GM18502 (cell line): ENCODE measurements around the gene GNMT.
"Not testable (repeated sequence)": the region's sequence is repeated elsewhere in the genome, so short reads cannot be mapped to it uniquely, and the experiment has no call there.

Experiments used
- ATAC-seq: cut with Tn5 transposase; IDR thresholded peaks from one replicate; pipeline ENCODE4 v1.9.1; 2021; ENCODE audit warnings: mild to moderate bottlenecking; ENCODE audit not compliant: unreplicated experiment, poor library complexity

GNMT gene

DNA sequence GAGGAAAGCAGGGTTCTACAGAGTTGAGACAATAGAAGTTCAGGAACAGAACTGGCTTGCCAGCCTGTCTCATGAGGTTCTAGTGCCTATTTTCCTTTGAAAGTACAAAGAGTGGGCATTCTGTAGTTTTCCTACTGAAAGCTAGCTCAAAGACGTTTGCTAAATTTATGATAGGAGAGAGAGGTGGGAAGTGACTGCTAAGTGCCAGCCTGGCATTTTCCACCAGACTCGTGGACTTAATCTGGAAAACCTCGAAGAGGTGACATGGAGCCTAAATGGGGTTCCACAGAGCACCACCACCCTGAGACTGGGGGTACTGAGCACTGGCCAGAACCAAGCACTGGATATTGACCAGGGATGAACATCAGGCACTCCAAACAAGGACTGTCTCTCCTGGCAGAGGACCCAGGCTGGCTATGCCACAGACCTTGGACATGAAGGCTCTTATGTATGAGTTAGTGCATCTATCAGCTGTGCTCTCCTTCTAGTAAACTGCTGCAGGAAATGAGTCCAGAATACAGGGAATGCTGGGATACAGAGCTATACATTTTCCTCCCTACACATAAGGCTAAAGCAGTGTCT lies 11.3 kb downstream of the GNMT start:
- no peak for ATAC-seq

DNA sequence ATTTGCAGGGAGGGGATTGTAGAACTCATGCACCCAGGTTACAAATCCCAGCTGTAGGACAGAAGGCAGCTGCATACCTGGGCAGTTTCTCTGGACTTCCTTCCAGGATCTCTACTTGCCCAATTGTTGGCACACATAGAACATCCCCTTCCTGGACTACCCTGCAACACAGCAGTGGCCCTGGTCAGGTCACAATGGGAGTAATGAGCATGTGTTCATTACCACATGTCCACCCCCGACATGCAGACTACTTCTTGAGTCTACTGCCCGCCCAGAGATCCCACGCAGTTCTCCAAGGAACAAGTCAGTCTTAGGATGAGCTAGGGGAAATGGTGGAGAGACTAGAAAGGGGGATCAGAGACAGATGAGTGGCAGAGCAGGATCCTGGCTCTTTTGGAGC lies 13.4 kb downstream of the GNMT start:
- ATAC-seq: no peak

DNA sequence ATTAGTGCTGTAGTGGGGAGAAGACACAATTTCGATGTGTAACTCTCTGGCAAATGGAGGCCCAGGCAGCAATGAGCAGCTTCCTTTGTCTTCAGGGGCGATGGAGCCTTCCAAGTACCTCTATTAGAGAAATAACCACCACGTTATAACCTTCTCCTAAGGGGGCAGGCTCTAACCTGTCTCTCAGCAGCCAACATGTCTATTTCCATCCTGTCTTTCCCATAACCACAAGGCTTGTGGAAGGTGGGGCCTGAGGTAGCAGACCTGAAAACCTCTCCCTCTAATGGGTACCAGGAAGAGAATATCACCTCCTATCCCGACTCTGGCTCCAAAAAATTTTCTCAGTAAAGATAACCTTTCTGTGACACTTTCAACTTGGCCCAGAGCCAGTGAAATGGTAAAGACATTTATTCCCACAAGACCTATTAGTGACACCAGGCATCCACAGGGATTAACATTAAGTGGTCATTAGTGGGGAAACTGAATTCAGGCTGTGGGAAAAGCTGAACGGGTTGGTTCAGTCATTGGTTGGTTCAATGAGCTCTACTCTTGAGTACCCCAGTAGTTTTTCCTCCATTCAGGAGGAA lies 14.5 kb downstream of the GNMT start:
- no peak for ATAC-seq

DNA sequence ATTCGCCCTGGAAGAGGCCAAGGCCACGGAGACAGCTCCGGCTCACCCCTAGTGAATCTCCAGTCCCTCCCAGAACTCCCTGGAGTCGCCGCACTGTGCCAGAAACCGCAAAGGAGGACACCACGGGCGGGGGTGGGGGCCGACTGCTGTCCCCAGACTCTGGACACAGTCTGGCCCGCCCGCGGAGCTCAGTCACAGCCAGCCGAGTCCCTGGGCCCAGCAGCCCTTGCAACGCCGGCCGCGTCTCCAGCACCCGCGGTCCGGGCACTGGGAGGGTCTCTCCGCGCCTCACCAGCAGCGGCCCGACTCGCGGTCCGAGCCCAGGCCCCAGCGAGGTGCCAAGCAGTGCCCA lies 17.9 kb downstream of the GNMT start:
- peak; percentile 38 for ATAC-seq

DNA sequence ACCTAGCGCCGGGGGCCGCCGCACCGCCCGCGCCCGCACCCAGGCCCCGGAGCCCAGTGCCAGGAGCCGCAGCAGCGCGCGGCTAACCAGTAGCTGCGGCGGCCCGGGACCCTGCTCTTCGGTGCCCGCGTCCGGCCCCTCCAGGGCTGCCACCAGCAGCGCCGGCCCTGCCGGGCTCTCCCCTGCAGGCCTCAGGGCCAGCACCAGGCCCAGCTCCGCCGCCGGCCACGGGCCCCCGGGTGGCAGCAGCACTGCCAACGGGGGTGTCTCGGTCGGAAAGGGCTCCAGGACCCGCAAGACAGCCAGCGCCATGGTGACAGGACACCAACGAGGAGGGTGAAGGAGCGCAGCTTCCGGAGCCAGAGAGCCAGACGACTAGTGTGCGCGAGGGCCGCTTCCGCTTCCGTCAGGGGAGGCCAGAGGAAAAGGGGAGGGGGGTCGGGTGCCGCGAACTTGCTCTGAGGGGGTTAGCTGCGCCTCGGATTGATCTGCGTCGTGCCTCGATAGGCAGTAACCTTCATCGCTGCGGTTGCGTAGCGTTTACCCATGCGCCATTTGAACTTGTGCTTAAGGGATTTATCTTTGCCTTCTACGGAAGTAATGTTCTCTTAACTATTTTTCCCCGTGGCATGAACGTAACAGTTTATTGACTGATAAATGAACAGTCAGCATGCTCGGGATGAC lies 18.4 kb downstream of the GNMT start, which contains the start of gene PEX6:
PEX6 (minus strand) TSS at position 343 of the 684 bp plus-strand sequence; CDS start at position 312, 31 bp downstream.
- ATAC-seq: peak; percentile 87

DNA sequence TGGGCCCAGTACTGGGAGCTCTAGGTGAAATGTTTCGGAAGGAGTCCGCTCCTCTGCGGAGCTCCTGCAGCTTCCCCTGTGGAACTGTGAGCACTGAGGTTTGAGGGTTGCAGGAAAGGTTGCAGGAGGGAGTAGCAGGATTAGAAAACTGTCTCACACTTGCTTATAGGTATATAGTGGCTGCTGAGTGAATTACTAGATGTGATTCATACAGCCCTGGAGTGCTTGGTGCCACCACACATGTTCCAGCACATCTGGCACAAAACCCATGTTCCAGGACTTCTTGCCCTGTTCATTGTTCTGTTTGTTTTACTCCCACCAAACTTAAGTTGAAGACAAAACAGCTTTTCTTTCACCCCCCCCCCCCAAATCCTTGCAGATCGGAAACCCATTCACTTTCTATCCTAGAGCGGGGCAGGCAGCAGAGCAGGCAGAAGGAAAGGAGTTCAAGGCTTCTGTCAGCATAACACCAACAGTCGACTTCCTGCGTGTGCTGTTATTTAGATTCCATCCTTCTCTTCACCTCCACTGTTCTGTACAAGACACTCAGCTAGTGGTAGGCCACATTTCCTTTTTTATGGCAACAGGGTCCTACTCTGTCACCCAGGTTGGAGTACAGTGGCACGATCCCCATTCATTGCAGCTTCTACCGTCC lies 19.1 kb downstream of the GNMT start:
- ATAC-seq: peak; percentile 11

DNA sequence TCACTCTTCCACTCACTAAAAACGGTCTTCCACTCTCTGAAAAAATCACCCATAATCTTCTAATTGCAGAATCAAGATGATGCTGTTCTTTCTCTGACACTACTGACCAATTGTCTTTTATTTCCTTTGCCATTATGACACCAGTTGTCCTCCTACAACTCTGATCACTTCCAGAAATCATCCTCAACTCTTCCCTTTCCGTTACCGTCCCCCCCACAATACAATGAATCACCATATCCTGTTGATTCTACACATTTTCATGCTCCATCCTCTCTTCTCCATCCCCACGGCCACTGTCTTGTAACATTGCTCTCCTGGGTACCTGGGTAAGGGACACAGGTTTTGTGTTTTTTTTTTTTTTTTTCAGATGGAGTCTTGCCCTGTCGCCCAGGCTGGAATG lies 21.3 kb downstream of the GNMT start:
- ATAC-seq: no peak

DNA sequence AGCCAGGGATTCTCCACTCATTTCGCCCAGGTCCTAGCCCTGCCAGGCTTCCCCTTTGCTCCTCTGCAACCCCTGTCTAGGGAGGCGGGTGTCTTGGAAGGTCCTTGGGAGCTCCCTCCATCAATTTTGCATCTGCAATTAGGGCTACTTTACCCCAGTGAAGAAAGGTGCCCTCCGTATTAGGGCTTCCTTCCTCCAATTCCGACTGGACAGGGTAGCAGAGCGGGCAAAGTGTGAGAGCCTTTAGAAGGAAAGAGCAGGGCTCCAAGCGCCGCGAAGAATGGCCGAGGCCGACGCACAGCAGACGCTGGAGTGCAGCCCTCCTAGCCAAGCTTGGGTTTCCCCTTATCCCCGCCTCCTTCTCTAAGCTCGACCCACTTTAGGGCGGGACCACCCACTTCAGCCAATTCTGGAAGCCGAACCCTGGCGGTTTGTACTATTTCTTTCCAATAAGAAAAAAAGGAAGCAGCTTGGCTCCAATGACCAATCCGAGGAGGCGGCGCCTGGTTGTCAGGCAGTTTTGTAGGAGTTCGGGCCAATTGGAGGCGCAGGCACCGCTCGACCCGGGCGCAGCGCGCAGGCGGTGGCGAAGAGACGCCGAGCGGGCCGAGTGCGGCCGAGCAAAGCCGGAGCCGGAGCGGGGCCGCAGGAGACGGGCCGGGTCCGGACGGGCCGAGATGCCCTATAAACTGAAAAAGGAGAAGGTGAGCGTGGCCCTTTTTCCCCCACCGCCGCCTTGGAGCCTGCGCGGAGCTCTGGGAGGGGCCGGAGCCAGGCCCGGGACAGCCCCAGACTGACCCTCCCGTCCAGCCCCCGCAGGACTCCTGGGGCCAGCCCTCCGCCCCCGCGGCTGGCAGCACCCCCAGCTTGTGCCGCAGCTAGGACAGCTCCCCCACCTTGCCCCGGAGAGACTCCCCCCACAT lies 23.7 kb downstream of the GNMT start, which contains the start of gene PPP2R5D:
PPP2R5D (plus strand) TSS at position 570 of the 923 bp plus-strand sequence; CDS start at position 678, 108 bp downstream.
- ATAC-seq: peak; percentile 93

DNA sequence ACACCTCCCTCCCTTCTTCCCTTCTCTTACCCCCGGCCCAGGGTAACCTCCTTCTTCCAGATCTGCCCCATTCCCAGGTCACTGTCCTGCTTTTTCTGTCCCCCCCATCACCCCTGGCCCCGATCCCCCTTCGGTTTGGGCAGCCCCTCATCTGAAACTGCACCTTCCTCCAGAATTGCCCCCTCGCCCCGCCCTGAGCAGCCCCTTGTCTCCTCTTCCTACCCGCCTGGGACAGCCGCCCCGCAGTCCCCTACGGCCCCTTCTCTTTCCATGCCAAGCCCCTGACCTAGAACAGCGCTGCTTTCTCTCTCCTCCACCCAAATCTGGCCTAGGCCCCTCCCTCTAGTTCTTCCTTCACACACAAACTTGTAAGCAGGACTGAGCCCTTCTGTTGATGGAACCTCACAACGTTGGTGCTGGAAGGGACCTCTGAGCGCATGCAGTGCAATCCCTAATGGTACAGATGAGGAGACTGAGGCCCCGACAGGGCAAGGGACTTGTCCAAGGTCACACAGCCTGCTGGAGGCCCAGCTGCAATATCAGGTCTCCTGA lies 24.4 kb downstream of the GNMT start:
- ATAC-seq: no peak

DNA sequence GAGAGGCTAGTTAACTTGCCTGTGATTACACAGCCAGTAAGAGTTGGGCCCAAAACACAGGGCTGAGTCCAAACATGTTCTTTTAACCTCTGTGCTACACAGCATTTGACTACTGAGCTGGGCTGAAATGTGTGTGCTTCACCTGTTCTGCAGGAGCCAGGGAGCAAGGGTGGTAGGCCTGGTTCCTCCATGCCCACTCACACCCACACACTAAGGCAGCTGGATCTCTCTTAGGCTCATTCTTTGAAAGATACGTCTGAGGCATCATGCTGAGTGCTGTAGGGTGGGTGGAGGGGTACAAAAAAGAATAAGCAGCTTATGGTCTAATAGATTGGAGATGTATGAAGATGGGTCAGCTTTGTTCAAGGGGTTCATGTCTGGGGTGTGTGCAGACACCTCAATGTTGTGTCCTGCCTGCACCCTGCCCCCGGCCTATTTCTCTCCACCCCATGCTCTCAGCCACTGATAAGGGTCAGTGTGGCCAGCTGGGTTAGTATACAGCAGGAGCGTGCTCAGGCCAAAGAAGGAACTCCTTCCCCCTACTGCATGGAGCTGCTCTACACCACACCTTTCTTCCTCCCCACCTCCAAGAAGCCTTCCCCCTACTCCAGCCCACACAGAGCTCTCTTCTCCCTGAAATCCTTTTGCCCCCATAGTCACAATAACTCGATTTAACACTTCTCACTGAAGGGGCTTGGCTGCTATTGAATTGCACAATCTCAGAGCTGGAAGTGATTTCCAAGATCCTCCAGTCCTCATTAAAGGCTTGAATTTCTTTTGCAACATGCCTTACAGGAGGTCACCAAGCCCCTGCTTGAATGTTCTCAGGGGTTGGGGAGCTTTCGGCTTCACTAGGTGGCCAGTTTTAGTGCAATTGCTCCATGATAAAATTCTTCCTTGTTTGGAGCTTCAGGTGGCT lies 27.2 kb downstream of the GNMT start:
- ATAC-seq: no peak

DNA sequence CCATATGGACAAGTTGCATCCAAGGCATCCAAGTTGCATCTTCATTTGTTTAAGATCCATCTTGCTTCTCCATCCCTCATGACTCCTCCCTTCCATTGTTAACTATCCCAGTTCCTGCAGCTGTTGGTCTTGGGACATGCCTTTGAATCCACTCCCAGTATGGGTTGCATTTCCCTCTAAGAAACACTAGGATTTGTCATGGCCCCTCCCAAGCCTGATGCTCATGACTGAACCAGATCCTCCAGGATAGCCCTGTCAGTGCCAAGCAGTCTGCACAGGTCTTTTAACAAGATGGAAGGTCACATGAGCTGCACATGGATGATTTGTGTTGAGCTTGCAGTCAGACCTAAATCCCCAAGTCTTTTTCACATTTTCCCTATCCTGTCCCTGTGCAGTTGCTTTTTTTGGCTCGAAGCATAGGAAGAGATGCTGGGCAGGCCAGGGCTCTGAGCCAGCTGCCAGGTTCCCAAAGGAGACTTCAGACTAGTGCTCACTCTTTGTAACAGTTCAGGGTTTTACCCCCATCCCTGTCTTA lies 28.0 kb downstream of the GNMT start:
- no peak for ATAC-seq

DNA sequence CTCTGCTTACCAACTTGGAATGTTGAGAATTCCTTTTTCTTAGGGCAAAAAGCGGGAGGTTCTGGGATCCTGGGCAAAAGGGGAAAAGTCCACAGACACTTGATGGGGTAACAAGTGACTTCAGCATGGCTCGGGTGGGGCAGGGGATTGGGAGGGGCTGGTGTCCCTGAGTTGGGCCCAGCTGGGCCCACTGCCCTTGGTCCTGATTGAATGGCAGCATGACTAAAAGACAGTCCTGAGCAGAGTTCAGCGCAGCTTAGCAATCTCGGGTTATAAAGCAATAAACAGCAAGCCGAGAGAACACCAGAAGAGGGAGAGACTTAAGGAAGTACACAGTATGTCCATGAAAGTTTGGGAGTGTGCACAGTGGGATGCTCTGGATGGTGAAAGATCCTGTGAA lies 29.4 kb downstream of the GNMT start:
- no peak for ATAC-seq

DNA sequence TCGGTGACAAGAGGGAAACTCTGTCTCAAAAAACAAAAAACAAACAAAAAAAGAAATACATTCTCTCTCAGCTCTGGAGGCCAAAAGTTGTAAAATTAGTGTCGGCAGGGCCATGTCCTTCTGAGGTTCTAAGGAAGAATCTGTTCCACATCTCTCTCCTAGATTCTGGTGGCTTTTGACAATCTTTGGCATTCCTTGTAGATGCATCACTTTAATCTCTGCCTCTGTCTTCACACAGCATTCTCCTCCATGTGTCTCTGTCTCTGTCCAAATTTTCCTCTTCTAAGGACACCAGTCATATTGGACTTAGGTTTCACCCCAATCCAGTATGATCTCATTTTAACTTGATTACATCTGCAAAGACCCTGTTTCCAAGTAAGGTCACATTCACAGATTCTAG lies 32.9 kb downstream of the GNMT start:
- no peak for ATAC-seq

DNA sequence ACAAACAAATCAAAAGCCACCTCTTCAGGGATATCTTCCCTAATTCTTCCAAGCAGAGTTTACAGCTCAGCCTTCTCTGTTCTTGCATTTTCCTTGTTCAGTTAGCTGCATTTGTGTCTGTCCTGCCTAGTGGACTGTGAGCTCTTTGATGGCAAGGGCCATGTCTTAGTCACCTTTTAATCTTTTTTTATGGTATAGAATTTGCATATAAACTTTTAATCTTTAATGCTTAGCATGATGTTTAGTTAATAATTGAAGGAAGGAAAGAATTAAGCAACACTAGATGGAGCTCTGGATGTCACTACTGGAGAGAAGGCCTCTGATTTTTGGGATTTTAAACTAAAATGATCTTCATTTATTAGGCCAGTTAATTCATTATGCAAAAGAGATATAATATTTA lies 36.0 kb downstream of the GNMT start:
- ATAC-seq: no peak

DNA sequence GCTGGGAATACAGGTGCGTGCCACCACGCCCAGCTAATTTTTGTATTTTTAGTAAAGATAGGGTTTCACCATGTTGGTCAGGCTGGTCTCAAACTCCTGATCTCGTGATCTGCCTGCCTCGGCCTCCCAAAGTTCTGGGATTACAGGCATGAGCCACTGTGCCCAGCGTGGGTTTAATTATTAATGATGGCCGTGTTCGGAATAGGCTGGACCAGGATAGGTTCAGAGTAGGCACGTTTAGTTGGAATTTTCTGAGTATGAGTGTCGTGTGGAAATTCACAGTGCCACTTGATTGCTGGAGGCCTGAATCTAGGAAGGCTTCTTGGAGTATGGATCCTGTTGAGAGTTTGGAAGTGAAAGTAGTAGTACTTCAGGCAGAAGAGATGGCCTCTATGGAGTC lies 37.7 kb downstream of the GNMT start:
- not testable (repeated sequence) for ATAC-seq

DNA sequence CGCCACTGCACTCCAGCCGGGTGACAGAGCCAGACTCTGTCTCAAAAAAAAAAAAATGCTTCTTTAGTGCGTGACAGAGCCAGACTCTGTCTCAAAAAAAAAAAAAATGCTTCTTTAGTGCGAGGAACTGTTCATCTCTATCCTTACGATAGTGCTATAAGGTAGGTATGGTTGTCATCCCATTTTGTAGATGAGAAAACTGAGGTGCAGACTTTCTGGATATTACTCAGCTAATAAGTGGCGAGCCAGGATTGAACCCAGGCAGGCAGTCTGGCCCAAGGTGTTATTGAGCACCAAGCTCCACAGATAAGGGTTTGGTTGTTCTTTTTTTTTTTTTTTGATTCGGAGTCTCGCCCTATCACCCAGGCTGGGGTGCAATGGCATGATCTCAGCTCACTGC lies 41.3 kb downstream of the GNMT start:
- ATAC-seq: no peak

DNA sequence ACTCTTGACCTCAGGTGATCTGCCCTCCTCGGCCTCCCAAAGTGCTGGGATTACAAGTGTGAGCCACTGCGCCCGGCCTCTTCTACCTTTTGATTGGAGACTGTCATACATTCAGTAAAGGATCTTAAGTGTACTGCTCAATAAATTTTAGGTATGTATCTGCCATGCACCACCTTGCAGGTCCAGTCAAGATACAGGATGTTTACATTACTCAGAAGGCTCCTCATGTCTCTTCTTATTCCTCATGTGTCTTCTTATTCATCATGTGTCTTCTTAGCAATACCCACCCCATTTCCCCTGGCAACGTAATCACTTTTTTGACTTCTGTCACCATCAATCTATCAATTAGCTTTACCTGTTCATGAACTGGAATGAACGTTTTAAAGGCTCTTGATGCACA lies 45.3 kb downstream of the GNMT start:
- no peak for ATAC-seq

DNA sequence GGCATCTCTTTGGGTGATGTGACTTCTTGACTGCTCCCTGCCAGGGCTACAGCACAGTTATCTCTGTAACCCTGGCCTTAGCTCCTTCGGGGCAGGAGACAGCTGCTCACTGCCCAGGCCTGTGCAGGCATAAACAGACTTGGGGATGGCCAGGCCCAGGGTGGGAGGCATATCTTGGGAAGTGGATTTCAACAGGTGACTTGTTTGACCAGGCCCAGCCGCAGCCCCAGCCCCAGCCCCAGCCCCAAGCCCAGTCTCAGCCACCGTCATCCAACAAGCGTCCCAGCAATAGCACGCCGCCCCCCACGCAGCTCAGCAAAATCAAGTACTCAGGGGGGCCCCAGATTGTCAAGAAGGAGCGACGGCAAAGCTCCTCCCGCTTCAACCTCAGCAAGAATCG lies 45.7 kb downstream of the GNMT start:
- no peak for ATAC-seq

DNA sequence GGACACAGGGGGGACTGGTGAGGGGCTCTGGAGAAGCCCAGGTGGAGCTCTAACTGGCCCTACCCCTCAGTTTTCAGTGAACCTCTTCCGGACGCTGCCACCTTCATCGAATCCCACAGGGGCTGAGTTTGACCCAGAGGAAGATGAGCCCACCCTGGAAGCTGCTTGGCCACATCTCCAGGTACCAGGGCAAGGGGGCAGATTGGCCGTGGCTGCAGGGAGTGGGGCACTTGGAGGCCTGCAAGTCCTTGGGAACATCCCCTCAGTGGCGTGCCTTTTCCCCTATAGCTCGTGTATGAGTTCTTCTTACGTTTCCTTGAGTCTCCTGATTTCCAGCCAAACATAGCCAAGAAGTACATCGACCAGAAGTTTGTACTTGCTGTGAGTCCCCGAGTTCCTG lies 46.6 kb downstream of the GNMT start:
- no peak for ATAC-seq
